Stimulated activated CD8-positive, alpha-beta memory T cell treated with anti-CD3 and anti-CD28 coated beads, Interleukin-12 subunit alpha, Interleukin-12 subunit beta, amount 100 ng/mL, for 1 hour (primary cell): ENCODE results near the gene PCNX4.

Experiments used
- DNase-seq: peaks from one replicate; pipeline ENCODE4 v3.0.0-alpha.2; 2020; ENCODE audit warnings: low read depth

PCNX4 gene

GRCh38 chr14:60102389-60102788, 10.7 kb downstream of the PCNX4 start:
- DNase-seq: no peak

DNA sequence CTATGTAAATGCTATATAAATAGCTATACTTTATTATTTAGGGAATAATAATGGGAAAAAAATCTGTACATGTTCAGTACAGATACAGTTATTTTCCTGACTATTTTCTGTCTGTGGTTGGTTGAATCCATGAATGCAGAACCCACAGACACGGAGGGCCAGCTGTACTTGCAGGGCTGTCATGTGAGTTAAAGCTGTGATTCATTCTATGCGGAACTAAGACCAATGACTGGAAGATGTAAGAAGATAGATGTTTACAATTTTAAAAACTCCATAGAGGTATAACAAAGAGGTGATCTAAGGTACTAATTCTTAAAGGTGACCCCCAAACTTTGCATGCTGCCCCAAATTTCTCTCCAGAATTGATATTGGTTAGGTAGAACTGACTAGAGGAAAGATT, 14.6 kb downstream of the PCNX4 start:
- no peak for DNase-seq

DNA sequence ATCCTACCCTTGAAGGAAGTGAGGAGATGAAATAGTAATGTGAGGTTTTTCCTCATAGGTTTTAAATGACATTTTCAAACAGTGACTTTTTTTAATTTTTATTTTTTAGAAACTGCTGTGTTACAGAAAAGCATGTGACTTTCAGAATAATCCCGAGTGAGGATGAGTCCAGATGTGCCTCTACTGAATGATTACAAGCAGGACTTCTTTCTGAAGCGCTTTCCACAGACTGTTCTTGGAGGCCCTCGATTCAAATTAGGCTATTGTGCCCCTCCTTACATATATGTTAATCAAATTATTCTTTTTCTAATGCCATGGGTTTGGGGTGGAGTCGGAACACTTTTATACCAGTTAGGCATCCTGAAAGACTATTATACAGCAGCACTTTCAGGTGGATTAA, 15.8 kb downstream of the PCNX4 start:
- no peak for DNase-seq

DNA sequence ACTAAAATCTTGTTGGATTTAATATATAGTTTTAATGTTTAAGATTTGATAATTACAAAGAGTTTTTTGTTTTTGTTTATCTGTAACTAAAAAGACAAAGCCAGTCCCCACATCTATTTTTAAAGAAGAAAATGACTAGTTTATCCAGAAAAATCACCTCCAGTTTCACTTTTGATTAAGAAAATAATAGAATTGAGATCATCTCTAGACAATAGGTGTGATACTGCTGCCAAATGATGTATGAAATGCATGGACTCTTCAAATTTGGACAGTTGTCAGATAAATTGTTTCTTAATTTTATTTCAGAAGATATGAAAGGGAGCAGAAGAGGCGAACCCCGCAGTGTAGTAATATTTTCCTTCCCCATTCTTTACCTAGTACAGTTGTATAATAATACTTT, 20.0 kb downstream of the PCNX4 start:
- DNase-seq: no peak

- no peak for DNase-seq
Observed at GRCh38 chr14:60114881-60115280, 23.2 kb downstream of the PCNX4 start.

DNA sequence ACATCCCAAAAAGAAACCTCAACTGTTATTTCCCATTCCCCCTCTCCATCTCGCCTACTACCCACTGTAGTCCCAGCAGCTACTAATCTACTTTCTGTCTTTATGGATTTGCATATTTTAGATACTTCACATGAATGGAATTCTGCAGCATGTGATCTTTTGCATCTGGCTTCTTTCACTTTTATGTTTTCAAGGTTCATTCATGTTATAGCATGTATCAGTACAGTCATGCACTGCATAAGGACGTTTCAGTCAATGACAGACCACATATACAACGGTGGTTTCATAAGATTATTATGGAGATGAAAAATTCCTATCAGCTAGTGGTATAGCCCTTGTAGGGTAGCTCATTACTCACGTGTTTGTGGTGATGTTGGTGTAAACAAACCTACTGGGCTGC, 24.5 kb downstream of the PCNX4 start:
- DNase-seq: no peak

DNA sequence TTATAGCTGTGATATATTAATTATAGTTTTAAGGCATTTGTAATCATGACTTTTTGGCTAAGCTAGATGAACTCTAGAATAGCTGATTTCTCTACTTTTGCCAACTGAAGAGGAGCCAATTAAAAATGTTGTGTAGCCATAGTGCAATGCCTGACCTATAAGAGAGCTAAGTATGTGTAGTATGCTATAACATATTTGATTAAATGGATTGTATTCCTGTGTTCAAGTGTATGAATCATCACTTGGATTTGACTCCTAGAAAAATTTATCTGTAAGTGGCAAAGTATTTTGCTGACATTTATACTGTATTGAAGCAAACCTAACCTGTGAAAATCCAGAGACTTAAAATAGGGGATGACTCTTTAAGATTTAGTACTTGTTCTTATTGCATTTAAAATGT, 34.2 kb downstream of the PCNX4 start:
- no peak for DNase-seq

DNA sequence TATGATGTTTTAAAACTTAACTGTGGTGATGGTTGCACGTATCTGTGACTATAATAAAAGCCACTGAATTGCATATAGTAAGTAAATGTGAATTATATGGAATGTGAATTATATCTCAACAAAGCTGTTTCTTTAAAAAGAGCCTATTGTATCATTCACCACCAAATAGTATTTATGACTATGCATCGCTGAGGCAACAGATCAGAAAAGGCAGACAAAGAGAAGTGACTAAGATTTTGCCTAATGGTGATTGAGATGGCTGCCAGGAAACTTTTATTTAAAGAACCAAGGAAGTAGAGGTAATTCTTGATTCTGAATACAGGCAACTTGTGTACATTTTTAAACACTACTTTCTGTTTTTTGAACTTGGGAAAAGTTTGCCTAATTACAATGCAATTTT, 41.8 kb downstream of the PCNX4 start:
- no peak for DNase-seq

DNA sequence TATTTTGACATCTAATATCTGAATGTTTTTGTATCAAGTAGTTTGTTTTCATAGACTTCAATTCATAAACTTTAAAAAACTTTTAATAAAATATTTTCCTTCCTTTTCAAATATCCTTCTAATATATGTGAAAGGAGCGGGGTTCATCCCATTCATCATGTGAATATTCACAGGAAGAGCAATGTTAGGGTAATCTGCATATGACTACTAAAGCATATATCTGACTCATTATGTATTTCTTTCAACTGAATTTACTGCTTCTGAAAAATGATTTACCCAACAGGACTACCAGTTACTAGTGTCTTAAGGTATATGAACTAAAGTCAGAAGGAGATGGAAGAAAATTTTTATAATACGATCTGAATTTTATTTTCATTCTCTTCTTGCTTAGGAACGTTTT, 43.0 kb downstream of the PCNX4 start:
- no peak for DNase-seq

DNA sequence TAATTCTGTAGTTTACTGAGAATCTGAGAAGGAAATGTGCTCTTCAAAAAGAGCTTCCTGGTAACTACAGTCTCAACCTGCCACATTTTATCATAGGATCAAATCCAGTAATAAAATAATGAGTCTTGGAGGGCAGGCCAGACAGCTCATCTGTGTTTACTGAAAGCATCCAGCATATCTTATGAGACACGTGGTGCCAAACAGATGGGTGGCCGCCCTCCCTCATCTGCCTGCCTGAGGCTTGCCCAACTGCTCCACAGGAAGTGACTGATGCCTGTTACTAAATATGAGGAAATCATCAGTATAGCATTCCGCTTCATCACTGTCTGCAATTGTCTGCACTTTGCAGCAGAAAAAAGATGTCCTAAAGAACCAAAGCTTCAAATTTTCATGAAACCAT, 60.0 kb downstream of the PCNX4 start:
- peak; percentile 46 for DNase-seq

- no peak for DNase-seq
Observed at GRCh38 chr14:60153991-60154390, 62.3 kb downstream of the PCNX4 start.

DNA sequence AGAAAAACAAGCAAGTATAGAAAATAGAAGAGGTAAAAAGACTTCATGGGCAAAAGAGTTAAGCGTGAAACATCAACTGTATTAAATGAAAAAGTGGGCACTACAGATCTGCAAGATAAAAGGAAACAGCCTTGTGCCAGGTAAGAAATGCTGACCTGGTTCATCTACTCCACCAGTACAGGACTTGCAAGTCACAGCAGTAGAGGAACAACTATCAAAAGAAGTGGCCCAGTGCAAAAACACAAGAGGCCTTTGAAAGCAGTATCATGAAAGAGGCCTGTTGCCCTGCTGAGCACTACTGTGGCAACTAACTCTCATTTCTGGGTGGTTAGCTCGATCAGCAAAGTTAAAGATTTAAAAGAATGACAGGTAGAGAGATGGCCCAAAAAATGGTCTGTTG, 62.9 kb downstream of the PCNX4 start:
- no peak for DNase-seq

DNA sequence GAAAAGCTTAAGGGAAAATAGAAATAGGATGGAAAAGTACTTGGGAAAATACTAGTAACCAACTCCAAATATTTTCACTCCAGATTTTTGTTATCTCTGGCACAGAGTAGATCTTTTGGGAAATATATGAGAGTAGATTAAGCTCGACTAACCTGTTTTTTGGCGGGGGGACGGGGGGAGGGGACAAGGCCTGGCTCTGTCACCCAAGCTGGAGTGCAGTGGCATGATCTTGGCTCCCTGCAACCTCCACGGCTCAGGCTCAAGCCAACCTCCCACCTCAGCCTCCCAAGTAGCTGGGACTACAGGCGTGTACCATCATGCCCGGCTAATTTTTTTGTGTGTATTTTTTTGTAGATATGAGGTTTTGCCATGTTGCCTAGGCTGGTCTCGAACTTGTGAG, 68.7 kb downstream of the PCNX4 start:
- no peak for DNase-seq

DNA sequence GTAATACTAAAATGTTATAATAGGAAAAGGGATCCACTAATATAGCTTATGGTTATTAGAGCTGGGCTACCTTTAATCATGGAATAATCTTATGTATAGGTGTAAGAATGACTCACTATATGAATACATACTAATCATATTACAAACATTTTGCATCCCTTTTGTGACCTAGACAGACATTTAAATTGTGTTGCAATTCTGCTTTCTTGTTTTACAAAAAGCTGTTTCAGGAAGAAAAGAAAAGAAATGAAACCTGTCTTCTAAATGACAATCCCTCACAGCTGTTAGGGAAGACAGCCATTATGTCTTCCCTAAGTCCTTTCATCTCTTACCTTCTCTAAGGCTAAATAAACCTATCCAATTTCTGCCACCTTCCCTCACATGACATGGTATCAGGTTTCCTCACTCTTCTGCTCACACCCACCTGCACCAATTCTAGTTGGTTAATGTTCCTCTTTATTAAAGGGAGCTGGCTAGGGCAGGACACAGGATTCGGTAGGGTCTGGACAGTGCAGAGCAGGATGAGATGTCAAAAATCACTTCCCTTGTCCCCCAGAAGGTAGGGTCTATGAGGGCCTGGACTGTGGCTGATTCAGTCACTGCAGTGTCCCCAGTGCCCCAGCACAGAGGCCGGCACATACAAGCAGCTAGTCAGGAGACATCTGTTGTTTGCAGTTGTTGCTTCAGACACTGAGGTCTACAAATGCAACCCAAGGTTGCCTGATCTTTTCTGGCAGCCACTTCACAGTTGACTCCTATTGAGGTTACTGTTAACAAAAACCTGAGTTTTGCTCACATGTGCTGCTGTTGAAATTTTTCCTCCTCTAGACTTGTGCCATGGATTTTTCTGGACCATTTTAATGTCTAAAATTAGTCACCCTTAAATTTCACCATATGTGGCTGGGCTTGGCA, 69.7 kb downstream of the PCNX4 start:
- DNase-seq: no peak

- DNase-seq: no peak
Observed at GRCh38 chr14:60163693-60164092, 72.0 kb downstream of the PCNX4 start.

DNA sequence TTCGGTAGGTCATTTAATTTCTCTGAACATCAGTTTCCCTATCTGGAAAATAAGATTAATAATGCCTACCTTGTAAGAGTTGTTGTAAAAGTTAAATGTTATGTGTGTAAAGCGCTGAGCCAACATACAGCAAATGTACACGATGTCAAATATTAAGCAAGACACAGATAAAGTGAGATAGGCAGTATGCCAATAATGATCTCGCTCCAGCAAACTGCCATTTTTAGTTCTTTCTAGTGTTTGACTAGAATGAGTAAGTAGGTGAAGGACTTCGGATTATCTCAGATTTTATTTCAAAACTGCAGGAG, 72.6 kb downstream of the PCNX4 start:
- no peak for DNase-seq

- DNase-seq: peak; percentile 47
Observed at GRCh38 chr14:60164712-60165546, 73.2 kb downstream of the PCNX4 start, which contains the start of gene DHRS7. Gene DHRS7 (minus strand): TSS chr14:60165398. CDS start chr14:60165309, 89 bp downstream.

GRCh38 chr14:60165547-60165876, 73.8 kb downstream of the PCNX4 start:
- DNase-seq: no peak

DNA sequence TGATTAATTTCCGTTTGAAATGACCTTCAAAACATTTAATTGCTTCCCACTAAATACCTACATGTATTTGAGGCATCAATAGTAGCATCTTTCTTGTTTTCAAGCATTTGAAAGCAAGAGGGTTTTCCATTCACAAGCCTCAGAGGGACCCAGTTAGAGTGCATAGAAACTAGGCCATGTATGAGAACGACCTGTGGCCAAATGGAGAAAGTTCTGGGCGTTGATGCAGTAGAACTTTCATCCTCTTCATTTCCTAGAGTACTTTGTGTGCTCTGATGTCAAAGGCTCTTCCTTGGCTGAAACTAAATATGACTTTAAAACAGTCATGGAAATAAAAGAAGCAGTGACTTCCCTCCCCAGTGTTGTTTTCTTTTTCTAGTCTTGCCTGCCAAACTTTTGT, 74.4 kb downstream of the PCNX4 start:
- no peak for DNase-seq

DNA sequence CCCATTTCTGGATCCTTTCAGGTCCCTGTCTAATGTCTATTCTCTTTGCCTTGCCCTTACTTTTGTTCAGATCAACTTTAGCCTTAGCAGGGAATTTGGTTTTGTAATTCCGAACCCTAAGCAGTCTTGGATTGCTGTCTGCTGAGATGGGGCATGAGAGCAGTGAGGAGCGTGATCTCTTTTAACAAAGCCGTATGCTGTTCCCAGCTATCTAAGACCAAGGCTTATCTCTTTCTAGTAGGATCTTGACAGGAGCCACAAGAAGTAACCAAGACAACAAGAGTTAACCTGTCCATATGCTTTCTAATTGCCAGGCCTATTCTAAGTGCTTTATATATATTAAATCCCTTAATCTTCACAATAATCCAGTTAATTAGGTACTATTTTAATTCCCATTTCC, 78.0 kb downstream of the PCNX4 start:
- no peak for DNase-seq

DNA sequence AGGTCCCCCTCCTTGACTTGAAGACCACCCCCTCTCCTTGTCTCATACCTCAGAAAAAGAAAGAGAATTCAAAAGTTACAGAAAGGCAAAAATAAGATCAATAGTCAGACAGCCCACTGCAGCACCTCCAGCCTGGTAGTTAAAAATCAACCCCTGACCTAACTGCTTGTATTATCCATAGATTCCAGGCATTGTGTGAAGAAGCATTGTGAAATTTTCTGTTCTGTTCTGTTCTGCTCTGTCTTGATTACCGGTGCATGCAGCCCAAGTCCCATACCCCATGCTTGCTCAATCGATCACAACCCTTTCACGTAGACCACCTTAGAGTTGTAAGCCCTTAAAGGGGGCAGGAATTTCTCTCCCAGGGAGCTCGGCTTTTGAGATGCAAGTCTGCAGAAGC, 79.2 kb downstream of the PCNX4 start:
- no peak for DNase-seq

- no peak for DNase-seq
Observed at GRCh38 chr14:60171690-60172089, 80.0 kb downstream of the PCNX4 start.
